HG03066 (cell line): Measurements from ENCODE around the gene PDS5B.
A peak's percentile ranks its signal among the peaks of the same experiment; 100 is the strongest.
"Not testable (repeated sequence)": the region's sequence is repeated elsewhere in the genome, so short reads cannot be mapped to it uniquely, and the experiment has no call there.

Source experiments
- ATAC-seq: cut with Tn5 transposase; IDR thresholded peaks from one replicate; pipeline ENCODE4 v1.9.1; 2021; ENCODE audit warnings: low read depth; ENCODE audit not compliant: unreplicated experiment

PDS5B gene

DNA sequence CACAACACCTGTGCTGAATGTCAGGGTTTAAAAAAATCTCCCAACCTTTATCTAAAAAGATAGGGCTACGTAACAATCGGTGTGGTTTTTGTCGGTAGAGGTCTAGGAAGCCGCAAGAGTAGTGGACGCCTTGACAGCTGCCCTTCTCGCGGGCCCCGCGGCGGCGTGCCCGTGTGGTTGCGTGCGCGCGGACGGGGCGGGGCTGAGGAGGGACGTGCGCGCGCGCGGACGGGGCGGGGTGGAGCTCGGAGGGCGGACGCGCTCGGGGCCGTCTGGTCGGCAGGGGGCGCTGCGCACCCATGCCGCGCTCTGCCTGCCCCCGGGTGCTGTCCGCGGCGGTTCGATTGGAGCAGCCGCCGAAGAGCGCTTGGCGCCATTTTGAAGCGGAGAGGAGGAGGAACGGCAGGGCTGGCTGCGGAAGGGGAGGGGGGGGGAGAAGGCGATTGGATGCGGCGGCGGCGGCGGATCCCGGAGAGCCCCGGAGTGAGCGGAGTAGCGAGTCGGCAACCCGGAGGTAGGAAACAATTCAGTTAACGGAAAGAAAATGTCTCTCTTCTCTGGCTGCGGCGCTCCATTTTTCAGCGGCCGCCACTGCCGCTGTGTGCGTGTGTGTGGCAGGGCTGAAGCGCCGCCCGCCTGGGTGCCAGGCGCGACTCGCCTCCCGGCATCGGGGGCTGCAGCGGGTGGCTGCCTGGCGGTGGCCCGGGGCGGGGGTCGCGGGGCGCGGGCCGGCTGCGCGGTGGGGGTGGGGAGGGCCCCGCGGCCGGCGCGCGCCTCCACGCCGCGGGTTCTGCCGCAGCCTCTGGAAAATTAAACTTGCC is at the start of gene PDS5B:
Gene PDS5B, plus strand, starts transcription at position 373 of the 821 bp plus-strand sequence. CDS start 62,321 bp downstream, outside the sequence.
- ATAC-seq, result peak; percentile 79

- ATAC-seq, result peak; percentile 4
Measured at GRCh38 chr13:32537580-32538142, 48.6 kb upstream of the PDS5B start.

DNA sequence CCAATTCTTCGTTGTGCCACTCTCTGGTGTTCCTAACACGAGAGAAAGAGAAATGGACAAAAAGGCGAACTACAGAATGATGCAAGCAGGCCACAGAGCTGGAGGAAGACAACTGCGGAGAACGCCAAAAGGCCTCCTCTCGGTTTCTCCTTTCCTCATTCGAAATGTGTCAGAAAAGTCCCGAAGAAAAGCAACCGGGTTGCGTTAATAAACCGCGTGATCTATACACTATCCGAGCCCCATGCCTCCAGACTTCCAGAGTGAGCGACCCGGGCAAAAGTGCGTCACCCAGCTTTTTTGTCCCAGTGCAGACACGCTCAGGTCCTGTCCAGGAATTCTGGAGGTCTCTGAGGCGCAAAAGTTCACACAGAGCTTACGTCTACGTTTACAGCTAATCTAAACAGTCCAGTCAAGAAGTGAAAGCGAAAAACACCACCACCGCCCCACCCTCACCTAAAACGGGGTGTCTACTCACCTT is 48.1 kb upstream of the PDS5B start:
- ATAC-seq, result peak; percentile 77

- peak; percentile 98 for ATAC-seq
Measured at GRCh38 chr13:32538621-32539246, 47.5 kb upstream of the PDS5B start, which contains the start of gene N4BP2L2. N4BP2L2 (minus strand) TSS chr13:32538795; CDS start chr13:32537027, 1,768 bp downstream.

GRCh38 chr13:32542221-32542620 is 44.0 kb upstream of the PDS5B start:
- ATAC-seq, result no peak

DNA sequence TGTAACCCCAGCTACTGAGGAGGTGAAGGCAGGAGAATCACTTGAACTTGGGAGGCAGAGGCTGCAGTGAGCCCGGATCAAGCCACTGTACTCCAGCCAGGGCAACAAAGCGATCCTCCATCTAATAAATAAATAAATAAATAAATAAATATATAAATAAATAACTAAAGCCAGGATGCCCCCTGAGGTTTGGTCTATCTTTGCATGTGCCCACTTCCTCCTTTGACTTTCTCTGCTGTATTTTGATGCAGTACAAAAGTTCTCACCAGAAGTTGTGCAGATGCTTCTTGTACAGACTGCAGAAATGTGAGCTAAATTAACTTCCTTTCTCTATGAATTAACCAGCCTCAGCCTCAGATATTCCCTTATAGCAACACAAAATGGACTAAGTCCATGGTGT is 41.2 kb upstream of the PDS5B start:
- no peak for ATAC-seq

DNA sequence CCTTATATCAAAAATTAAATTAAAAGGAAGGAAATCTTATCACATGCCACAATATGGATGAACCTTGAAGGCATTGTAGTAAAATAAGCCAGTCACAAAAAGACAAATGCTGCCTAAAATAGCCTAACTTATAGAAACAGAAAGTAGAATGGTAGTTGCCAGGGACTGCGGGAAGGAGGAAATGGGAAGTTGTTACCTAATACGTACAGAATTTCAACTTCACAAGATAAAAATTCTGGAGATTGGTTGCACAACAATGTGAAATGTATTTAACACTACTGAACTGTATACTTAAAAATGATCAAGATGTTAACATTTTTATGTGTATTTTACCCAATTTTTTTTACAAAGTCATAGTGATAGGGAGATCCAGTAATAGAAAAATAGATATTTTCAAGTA is 37.4 kb upstream of the PDS5B start:
- ATAC-seq, result no peak

- no peak for ATAC-seq
Measured at GRCh38 chr13:32549788-32550187, 36.5 kb upstream of the PDS5B start.

- ATAC-seq, result no peak
Measured at GRCh38 chr13:32553720-32554119, 32.5 kb upstream of the PDS5B start.

DNA sequence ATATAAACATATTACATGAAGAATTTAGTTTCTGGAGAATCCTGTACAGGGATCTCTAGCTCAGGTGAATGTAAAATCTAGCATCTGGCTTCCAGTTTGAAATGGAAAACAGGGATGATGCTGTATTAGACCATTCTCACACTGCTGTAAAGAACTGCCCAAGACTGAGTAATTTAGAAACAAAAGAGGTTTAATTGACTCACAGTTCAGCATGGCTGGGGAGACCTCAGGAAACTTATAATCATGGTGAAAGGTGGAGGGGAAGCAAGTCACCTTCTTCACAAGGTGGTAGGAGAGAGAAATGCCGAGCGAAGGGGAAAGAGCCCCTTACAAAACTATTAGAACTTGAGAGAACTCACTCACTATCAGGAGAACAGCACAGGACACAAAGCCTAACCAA is 30.6 kb upstream of the PDS5B start:
- no peak for ATAC-seq

GRCh38 chr13:32560842-32561241 is 25.4 kb upstream of the PDS5B start:
- not testable (repeated sequence) for ATAC-seq

- ATAC-seq, result not testable (repeated sequence)
Measured at GRCh38 chr13:32575687-32576086, 10.6 kb upstream of the PDS5B start.

DNA sequence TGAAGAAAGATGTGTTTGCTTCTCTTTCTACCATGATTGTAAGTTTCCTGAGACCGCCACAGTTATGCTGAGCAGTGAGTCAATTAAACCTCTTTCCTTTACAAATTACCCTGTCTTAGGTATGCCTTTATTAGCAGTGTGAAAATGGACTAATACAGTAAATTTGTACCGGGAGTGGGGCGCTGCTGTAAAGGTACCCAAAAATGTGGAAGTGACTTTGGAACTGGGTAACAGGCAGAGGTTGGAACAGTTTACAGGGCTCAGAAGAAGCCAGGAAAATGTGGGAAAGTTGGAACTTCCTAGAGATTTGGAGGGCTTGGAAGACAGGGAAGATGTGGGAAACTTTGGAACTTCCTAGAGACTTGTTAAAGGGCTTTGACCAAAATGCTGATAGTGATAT is 9.2 kb upstream of the PDS5B start:
- ATAC-seq, result no peak

- no peak for ATAC-seq
Measured at GRCh38 chr13:32581177-32581786, 5.0 kb upstream of the PDS5B start.

DNA sequence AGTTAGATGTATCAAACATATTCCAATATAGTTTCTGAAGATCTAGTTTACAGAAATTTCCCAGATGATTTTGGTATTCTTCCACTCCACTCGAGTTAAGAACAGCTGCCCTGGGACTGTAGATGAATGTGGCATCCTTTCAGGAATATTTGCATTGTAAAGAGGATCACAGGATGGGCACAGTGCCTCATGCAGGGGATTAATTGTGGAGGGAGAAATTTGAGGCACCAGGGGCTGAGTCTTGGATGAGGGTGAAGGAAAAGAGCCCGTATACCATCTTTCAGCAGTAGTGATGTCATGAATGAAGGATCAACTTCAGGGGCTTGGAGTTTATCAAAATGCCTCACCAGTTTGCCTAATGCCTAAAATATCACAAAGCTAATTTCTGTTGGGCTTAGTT is 4.0 kb upstream of the PDS5B start:
- no peak for ATAC-seq

GRCh38 chr13:32582991-32583390 is 3.3 kb upstream of the PDS5B start:
- no peak for ATAC-seq

DNA sequence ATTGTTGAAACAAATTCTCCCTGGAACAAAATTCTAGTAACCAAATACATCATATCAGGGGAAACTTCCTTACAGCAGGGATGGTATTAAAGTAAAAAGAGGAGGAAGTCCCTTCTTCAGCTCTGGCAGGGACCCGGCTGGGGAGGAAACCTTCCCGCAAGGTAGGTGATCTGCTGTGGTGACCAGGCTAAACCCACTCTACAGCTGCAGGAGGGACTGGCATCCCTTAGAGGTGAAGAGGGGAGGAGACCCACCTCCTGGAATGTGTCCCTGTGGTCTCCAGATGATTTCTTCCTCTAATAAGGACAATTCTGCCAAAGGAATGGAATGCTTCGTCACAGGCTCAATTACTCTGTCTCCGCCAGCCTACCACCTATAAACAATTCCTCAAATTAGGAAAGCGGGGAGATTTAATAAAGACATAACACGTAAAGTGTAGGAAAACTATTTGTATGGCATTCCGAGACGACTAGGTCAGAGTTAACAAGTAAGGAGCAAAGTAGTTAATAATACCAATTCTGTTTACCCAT is 637 bp upstream of the PDS5B start:
- ATAC-seq, result no peak

DNA sequence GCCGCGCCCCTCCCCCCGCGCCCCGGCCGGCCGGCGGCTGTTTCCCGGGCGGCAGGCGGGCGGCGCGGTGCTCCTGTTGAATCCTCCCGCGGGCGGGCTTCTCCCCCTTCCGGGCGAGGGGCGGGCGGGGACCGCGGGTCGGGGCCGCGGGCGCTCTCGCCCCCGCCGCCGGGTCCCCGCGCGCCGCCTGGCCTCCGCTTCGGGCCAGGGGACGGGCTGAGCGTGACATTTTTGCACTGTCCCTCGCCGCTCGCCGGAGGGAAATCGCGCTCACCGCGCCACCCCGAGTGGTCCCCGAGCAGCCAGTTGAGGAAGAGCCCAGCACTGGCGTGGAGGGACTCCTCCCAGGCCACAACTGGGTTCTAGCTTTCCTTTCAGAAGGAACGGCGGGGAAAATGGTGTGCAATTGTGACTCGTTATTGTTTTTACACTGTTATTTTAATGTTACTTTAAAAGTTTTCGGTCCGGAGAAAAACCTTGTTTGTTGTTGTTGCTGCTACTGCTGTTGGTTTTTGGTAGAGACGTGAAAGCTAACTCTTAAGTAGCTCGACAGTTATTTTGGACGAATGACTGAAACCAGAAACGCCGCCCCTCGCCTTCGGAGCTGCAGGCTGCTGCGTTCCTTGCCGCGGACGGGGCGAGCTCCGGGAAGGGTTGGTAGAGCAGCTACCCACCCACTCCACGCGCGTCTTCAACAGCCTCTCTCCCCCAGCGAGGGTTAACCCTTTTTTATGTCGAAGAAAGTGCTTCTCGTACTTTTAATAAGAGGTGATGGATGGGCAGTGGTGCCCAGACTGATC is 959 bp downstream of the PDS5B start:
- ATAC-seq, result peak; percentile 29

- ATAC-seq, result no peak
Measured at GRCh38 chr13:32587811-32588170, 1.5 kb downstream of the PDS5B start.

DNA sequence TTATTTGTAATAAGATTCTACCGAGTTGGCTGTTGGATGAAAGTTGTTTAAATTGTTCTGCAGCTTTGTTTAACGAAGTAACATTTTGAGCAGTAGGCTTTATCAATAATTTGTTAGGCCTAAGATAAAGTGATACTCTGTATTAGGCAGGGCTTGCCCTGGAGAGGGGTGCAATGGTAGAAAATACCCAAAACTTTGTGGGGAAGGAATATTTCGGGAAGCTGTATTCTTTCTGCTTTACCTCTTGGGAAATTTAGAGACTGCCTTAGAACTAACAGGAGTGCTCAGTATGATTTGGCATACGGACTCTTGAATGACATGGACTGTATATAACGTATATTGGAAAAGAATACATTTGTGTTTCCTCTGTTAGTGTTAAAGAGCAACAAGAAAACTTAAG is 2.5 kb downstream of the PDS5B start:
- ATAC-seq, result no peak
